Activated B cell treated with CpG ODN at 0.5 μM for 24 hours (primary cell): ENCODE results near the gene PLK3. TPM values are rescaled to one million over a fixed set of nuclear protein-coding genes. Genes with fewer than 3 reads are reported as not detected.

Experiments
- total RNA-seq: library from RNA; stranded (reverse); gene quantifications from 2 replicates; pipeline ENCODE4 v1.2.3, GENCODE V29; 2022

PLK3 gene
- total RNA-seq, 1 donor from 2014 or later: 82.0 TPM

Other genes with a start within 250 kb of the PLK3 start
- gene TMEM53, start 125.9 kb upstream of the PLK3 start, total RNA-seq: 4.6 and 4.8 TPM in 2 replicates
- gene ARMH1, start 125.7 kb upstream of the PLK3 start, total RNA-seq: 18.1 and 19.9 TPM in 2 replicates
- gene RNU5D-1, start 69.2 kb upstream of the PLK3 start, total RNA-seq: not detected in 2 replicates
- 1.00 and 1.8 TPM in 2 replicates for gene KIF2C, start 60.5 kb upstream of the PLK3 start, total RNA-seq
- gene RPS8, start 24.8 kb upstream of the PLK3 start, total RNA-seq: 3,767 and 4,240 TPM in 2 replicates
- gene BEST4, start 12.2 kb upstream of the PLK3 start, total RNA-seq: 0.49 and 0.62 TPM in 2 replicates
- not detected in 2 replicates for gene DYNLT4, start 7.0 kb downstream of the PLK3 start, total RNA-seq
- 25.8 and 27.6 TPM in 2 replicates for gene BTBD19, start 8.1 kb downstream of the PLK3 start, total RNA-seq
- 1.2 TPM in 2 replicates for gene PTCH2, start 42.9 kb downstream of the PLK3 start, total RNA-seq
- 21.2 and 26.6 TPM in 2 replicates for gene EIF2B3, start 186.2 kb downstream of the PLK3 start, total RNA-seq
- 40.3 and 49.9 TPM in 2 replicates for gene HECTD3, start 210.9 kb downstream of the PLK3 start, total RNA-seq
- gene UROD, start 211.9 kb downstream of the PLK3 start, total RNA-seq: 60.3 and 64.9 TPM in 2 replicates